Spleen (tissue), 11 donors: Measurements from ENCODE around the gene ITGB2. TPM values are rescaled to one million over a fixed set of nuclear protein-coding genes. Genes with fewer than 3 reads are reported as not detected.
A peak's percentile ranks its signal among the peaks of the same experiment; 100 is the strongest.

Experiments
- DNase-seq: peaks from one replicate; pipeline ENCODE4 v3.0.0-alpha.2; 2020
- H3K27ac ChIP-seq, 8 donors: fragments of 200-600 bp; sonication (generic) in 7 of 8; 1 replicate in 4 of 8; 2 replicates in 4 of 8; pipeline versions ENCODE4 v1.5.0 to v1.8.0; 2016 to 2021; ENCODE audit warnings: inconsistent platforms in 4 of 8, mild to moderate bottlenecking in 4 of 8, moderate library complexity in 1 of 8
- H3K27me3 ChIP-seq, 7 donors: fragments of 200-600 bp; sonication (generic) in 6 of 7; replicated peaks in 1 of 7; 1 replicate in 4 of 7; 2 replicates in 3 of 7; pipeline versions ENCODE4 v1.5.0 to v1.8.0; 2016 to 2021; ENCODE audit warnings: inconsistent platforms in 3 of 7, mild to moderate bottlenecking in 1 of 7
- H3K36me3 ChIP-seq, 6 donors: fragments of 200-600 bp; sonication (generic) in 5 of 6; 1 replicate in 4 of 6; 2 replicates in 2 of 6; pipeline versions ENCODE4 v1.5.0 to v1.8.0; 2016 to 2021; ENCODE audit warnings: inconsistent platforms in 2 of 6
- H3K4me1 ChIP-seq, 6 donors: fragments of 200-600 bp; sonication (generic) in 5 of 6; 1 replicate in 3 of 6; 2 replicates in 3 of 6; pipeline versions ENCODE4 v1.5.0 to v1.8.0; 2016 to 2021; ENCODE audit warnings: inconsistent platforms in 3 of 6
- H3K4me3 ChIP-seq, 8 donors: fragments of 200-600 bp; sonication (generic) in 7 of 8; 1 replicate in 4 of 8; 2 replicates in 4 of 8; pipeline versions ENCODE4 v1.5.0 to v1.8.0; 2016 to 2021; ENCODE audit warnings: inconsistent platforms in 4 of 8, mild to moderate bottlenecking in 4 of 8, moderate library complexity in 2 of 8
- H3K9me3 ChIP-seq, 8 donors: fragments of 200-600 bp; sonication (generic) in 7 of 8; 1 replicate in 4 of 8; 2 replicates in 4 of 8; pipeline versions ENCODE4 v1.5.0 to v1.8.0; 2016 to 2021; ENCODE audit warnings: inconsistent platforms in 4 of 8
- POLR2A ChIP-seq, 3 donors: fragments of 450-650 bp; IDR thresholded peaks; one replicate each; pipeline ENCODE4 v1.5.1; 2017; ENCODE audit warnings: antibody characterized with exemption in 3 of 3, mild to moderate bottlenecking in 1 of 3
- POLR2AphosphoS5 ChIP-seq, 3 donors: sonication (generic); formaldehyde crosslinking; IDR thresholded peaks; one replicate each; pipeline ENCODE4 v1.5.1; 2017; ENCODE audit warnings: antibody characterized with exemption in 3 of 3
- WGBS, 5 donors: extraction: QIAGEN DNeasy Blood & Tissue Kit in 3 of 5; methylation state at CpG; one replicate each; pipeline versions ENCODE4 v1.1.5 to v1.1.7; 2013 to 2018; 5-methylcytosine and 5-hydroxymethylcytosine counted together
- intact Hi-C: fragments of 100-400 bp; cut with DNase I; formaldehyde crosslinking; loops from one replicate; pipeline ENCODE4 v1.15.0; 2023; ENCODE audit warnings: low total_unique reads
- polyA plus RNA-seq, 3 donors: library from polyadenylated mRNA; stranded (reverse); fragments of 200-250 nt; gene quantifications; one replicate each; pipeline ENCODE4 v1.2.1, GENCODE V29; 2013
- total RNA-seq, 7 donors: library from RNA; depleted of rRNA in 3 of 7; stranded (reverse); fragments of >200 nt in 3 of 7; fragmentation: NEBNext Ultra II Directional in 4 of 7; extraction: Animal tissue kit (Norgen Biotek cat#: 25700) in 4 of 7; gene quantifications; one replicate each; pipeline versions ENCODE4 v1.1.0 to v1.2.1, GENCODE V29; 2016 to 2021
- TF ChIP-seq, protein P1 (sequence below), 11 experiments: fragments of 200-600 bp in 7 of 11; fragments of 450-650 bp in 4 of 11; sonication (generic) in 4 of 11; IDR thresholded peaks in 8 of 11; conservative IDR thresholded peaks in 3 of 11; 1 replicate in 7 of 11; 2 replicates in 4 of 11; pipeline versions ENCODE4 v1.4.0 to v1.8.0; 2016 to 2021; ENCODE audit warnings: antibody characterized with exemption in 11 of 11, inconsistent platforms in 4 of 11, mild to moderate bottlenecking in 1 of 11
- donor health status: healthy with polysubstance abuse.
- donor health status: DM: no; HTN: no; CAD: no; lungs with moderate emphysema.
- donor health status: DM: no; HTN: no; CAD: no.
- donor health status: Bipolar disorder and iron deficiency.
- donor health status: healthy.
- donor health status: DM: no; HTN: no; CAD: no.
- donor health status: DM: yes; HTN: yes; CAD: no.

The ITGB2 gene
- total and polyA plus RNA-seq, 10 donors = 92.1 to 754 (median 338) TPM

DNA sequence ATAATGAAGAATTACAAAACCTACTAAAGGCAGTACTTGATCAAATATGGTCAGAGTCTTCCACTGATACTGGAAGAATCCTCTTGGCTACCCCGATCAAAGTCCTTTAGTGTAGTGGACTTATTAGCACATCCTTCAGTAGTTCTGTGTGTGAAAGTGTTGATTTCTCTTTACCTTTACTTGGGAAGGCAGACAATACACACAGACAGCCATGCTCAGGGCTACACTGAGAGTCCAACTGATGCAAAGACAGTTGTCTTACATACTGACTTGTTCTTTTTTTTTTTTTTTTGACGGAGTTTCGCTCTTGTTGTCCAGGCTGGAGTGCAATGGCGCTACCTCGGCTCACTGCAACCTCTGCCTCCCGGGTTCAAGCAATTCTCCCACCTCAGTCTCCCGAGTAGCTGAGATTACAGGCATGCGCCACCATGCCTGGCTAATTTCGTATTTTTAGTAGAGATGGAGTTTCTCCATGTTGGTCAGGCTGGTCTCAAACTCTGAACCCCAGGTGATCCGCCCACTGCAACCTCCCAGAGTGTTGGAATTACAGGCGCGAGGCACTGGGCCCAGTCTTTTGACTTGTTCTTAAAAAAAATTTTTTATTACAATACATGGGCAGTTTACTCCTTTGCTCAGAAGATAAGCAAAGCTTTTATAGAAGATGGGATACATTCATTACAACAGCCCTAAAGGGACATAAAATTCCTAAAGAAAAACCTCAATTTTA is 43.7 kb downstream of the ITGB2 start:
- no peaks in the 10 kb centered on the region for H3K9me3 ChIP-seq
- H3K36me3 ChIP-seq = no peaks in the 10 kb centered on the region
- no peaks in the 10 kb centered on the region for H3K27me3 ChIP-seq
- TF ChIP-seq POLR2A (IDR thresholded peaks at IDR 0.05) = no peak
- TF ChIP-seq, protein P1, sequence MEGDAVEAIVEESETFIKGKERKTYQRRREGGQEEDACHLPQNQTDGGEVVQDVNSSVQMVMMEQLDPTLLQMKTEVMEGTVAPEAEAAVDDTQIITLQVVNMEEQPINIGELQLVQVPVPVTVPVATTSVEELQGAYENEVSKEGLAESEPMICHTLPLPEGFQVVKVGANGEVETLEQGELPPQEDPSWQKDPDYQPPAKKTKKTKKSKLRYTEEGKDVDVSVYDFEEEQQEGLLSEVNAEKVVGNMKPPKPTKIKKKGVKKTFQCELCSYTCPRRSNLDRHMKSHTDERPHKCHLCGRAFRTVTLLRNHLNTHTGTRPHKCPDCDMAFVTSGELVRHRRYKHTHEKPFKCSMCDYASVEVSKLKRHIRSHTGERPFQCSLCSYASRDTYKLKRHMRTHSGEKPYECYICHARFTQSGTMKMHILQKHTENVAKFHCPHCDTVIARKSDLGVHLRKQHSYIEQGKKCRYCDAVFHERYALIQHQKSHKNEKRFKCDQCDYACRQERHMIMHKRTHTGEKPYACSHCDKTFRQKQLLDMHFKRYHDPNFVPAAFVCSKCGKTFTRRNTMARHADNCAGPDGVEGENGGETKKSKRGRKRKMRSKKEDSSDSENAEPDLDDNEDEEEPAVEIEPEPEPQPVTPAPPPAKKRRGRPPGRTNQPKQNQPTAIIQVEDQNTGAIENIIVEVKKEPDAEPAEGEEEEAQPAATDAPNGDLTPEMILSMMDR (IDR thresholded peaks at IDR 0.05 in 8 of 11, conservative IDR thresholded peaks at IDR 0.05 in 3 of 11) = no peak
- no peak for TF ChIP-seq POLR2AphosphoS5 (IDR thresholded peaks at IDR 0.05)
- H3K27ac ChIP-seq = peak overlapping the region in 6 of 8 donors; percentile 61 to 99 (median 92)
- H3K4me3 ChIP-seq = no peak overlapping the region
- no peak for DNase-seq
- H3K4me1 ChIP-seq = peaks cover 44 to 91% (median 72%) of the 10 kb centered on the region in 6 donors
- intact Hi-C loops = loop anchor here (5.0 kb wide), 1 partner anchor 75 kb away; the partner anchor contains the start of gene UBE2G2
- 91 to 97% (median 95%) methylated on average over 12 of the region's 12 CpGs for WGBS, 5 donors

DNA sequence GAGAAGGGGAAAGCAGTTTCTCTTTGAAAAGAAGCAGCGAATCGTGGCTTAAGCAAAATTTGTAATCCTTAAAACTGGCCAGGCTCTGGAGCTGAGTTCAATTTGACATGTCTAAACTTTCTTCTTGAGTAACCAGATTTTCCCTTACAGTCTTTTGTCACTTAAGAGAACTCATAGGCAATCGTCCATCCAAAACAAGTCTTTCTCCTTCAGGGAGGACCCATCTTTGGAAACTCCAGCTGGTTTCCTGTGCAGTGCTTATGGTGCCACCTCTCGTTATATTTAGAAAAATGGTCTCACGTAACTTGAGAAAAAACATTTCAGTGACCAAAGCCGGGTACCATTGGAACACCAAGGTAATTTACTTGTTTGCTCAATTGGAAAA is 45.4 kb downstream of the ITGB2 start:
- no peaks in the 10 kb centered on the region for H3K27me3 ChIP-seq
- intact Hi-C loops = loop anchor here (5.0 kb wide), 1 partner anchor 73 kb away; the partner anchor contains the start of gene UBE2G2
- peak overlapping the region; percentile 45 to 98 (median 90) for H3K4me3 ChIP-seq
- peak overlapping the region; percentile 95 to 100 (median 97) for H3K27ac ChIP-seq
- DNase-seq = no peak
- H3K9me3 ChIP-seq = no peaks in the 10 kb centered on the region
- 2 to 6% (median 3%) methylated on average over 6 of the region's 6 CpGs for WGBS, 5 donors
- peaks cover 44 to 91% (median 72%) of the 10 kb centered on the region in 6 donors for H3K4me1 ChIP-seq
- TF ChIP-seq, protein P1 (IDR thresholded peaks at IDR 0.05 in 8 of 11, conservative IDR thresholded peaks at IDR 0.05 in 3 of 11) = no peak
- TF ChIP-seq POLR2AphosphoS5 (IDR thresholded peaks at IDR 0.05) (no peak), POLR2A (IDR thresholded peaks at IDR 0.05) (no peak)
- H3K36me3 ChIP-seq = no peaks in the 10 kb centered on the region

DNA sequence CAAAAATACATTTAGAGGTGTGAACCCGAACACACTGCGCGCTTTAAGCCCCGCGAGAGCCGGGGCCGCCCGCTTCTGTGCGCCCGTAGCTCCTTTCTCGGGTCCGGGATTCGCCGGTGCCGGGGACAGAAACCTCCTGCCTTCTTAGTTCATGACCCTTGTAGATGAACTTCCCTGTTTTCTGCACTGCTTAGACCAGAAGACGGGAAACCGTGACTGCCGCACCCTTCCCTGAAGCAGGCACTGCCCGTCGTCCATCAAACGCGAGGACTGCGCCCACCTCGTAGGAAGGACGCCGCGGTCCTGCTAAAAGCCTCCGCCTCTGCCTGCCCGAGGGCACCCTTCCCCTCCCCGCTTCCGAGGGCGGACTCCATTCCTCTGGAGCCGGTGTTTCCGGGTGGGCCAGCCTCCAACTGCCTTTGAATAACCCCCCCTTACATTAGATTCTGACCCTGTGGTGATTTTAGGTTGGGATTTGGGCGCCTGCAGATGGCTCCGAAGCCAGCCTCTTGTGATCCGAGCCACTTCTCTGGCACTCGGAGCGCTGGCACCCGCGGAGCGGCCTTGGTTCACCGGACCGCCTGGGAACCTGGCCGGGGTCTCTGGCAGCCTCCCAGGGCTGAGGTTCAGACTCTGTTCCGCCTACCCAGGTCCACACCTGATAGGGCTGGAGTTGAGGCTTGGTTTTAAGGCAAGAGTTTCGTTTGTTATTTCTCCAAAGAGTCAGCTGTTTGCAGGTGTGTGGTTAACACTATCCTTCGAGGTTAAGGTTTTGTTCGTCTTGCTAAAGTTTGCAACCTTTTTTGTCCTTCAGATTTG is 46.0 kb downstream of the ITGB2 start:
- Histone ChIP-seq H3K9me3 (no peaks in the 10 kb centered on the region), H3K27me3 (no peaks in the 10 kb centered on the region), H3K36me3 (no peaks in the 10 kb centered on the region), H3K4me1 (peaks cover 46 to 91% (median 73%) of the 10 kb centered on the region in 6 donors), H3K27ac (peak overlapping the region; percentile 95 to 100 (median 97)), H3K4me3 (peak overlapping the region; percentile 45 to 98 (median 90))
- TF ChIP-seq, protein P1 (IDR thresholded peaks at IDR 0.05 in 8 of 11, conservative IDR thresholded peaks at IDR 0.05 in 3 of 11) = no peak
- TF ChIP-seq POLR2AphosphoS5 (IDR thresholded peaks at IDR 0.05) = peak; percentile 84 to 87 (median 86)
- peak in 1 of 3 donors; percentile 16 for TF ChIP-seq POLR2A (IDR thresholded peaks at IDR 0.05)
- intact Hi-C loops = loop anchor here (5.0 kb wide), 2 partner anchors 57 to 72 kb away; partner anchors contain the start of genes SUMO3 and UBE2G2
- WGBS, 5 donors = 1 to 3% (median 2%) methylated on average over 29 to 49 of the region's 49 CpGs
- DNase-seq = peak; percentile 93

DNA sequence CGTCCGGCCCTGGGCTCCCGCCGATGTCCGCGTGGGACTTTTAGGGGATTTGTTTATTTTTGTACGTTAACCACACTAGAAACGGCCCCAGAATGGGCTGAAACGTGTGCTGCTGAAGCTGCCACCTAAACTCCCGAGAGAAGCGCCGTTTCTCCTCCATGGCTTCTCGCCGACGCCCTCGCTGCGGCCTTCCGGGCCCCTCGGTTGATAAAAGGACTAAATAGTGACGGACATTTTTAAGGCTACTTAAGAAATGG is 46.5 kb downstream of the ITGB2 start:
- Histone ChIP-seq H3K4me3 (peak overlapping the region; percentile 45 to 98 (median 90)), H3K27me3 (no peaks in the 10 kb centered on the region), H3K9me3 (no peaks in the 10 kb centered on the region), H3K27ac (peak overlapping the region; percentile 95 to 100 (median 97)), H3K36me3 (no peaks in the 10 kb centered on the region), H3K4me1 (peaks cover 50 to 91% (median 73%) of the 10 kb centered on the region in 6 donors)
- intact Hi-C loops = loop anchor here (5.0 kb wide), 1 partner anchor 57 kb away; the partner anchor contains the start of gene SUMO3
- 0 to 1% (median 1%) methylated on average over 11 to 20 of the region's 20 CpGs for WGBS, 5 donors
- TF ChIP-seq POLR2AphosphoS5 (IDR thresholded peaks at IDR 0.05) (no peak), POLR2A (IDR thresholded peaks at IDR 0.05) (no peak)
- TF ChIP-seq, protein P1 (IDR thresholded peaks at IDR 0.05 in 8 of 11, conservative IDR thresholded peaks at IDR 0.05 in 3 of 11) = no peak
- DNase-seq = no peak
